Measurements from ENCODE around the gene POU2F3.

- no peak for TF ChIP-seq POLR2A (IDR thresholded peaks at IDR 0.05; ENCODE audit: low read depth)
- TF ChIP-seq POLR2AphosphoS5 (IDR thresholded peaks at IDR 0.05), result no peak
- no peak for TF ChIP-seq EP300 (IDR thresholded peaks at IDR 0.05)
- no peak for TF ChIP-seq CTCF (IDR thresholded peaks at IDR 0.05)
These were observed 102.7 kb downstream of the POU2F3 start for GRCh38 chr11:120342678-120343077.

Data from esophagus muscularis mucosa (tissue), 4 donors.